SHP77 (cell line): ENCODE data around the gene LIMCH1.
"Not testable (repeated sequence)": the region's sequence is repeated elsewhere in the genome, so short reads cannot be mapped to it uniquely, and the experiment has no call there.

ENCODE experiments used
- DNase-seq, 2 experiments: peaks; one replicate each; lab custom pipeline; 2025; lab: John Stamatoyannopoulos, UW

Gene LIMCH1

GRCh38 chr4:41611881-41612871 lies 74.2 kb downstream of the LIMCH1 start:
- DNase-seq, result no peak

GRCh38 chr4:41613386-41613785 lies 75.4 kb downstream of the LIMCH1 start:
- no peak for DNase-seq

- no peak for DNase-seq
These were observed 75.9 kb downstream of the LIMCH1 start for GRCh38 chr4:41613821-41614220.

- DNase-seq, result no peak
These were observed 76.6 kb downstream of the LIMCH1 start for GRCh38 chr4:41614519-41614918.

GRCh38 chr4:41619161-41619560 lies 81.2 kb downstream of the LIMCH1 start:
- DNase-seq, result no peak

GRCh38 chr4:41620594-41621256 lies 82.8 kb downstream of the LIMCH1 start:
- no peak for DNase-seq

- no peak for DNase-seq
These were observed 84.8 kb downstream of the LIMCH1 start for GRCh38 chr4:41622787-41623186.

GRCh38 chr4:41624765-41625164 lies 86.8 kb downstream of the LIMCH1 start:
- no peak for DNase-seq

- no peak for DNase-seq
These were observed 87.6 kb downstream of the LIMCH1 start for GRCh38 chr4:41625531-41625930.

- no peak for DNase-seq
These were observed 91.0 kb downstream of the LIMCH1 start for GRCh38 chr4:41628936-41629335.

GRCh38 chr4:41631523-41631922 lies 93.6 kb downstream of the LIMCH1 start:
- DNase-seq, result no peak

- no peak for DNase-seq
These were observed 94.6 kb downstream of the LIMCH1 start for GRCh38 chr4:41632481-41633073.

- no peak for DNase-seq
These were observed 95.4 kb downstream of the LIMCH1 start for GRCh38 chr4:41633321-41633720.

- no peak for DNase-seq
These were observed 97.5 kb downstream of the LIMCH1 start for GRCh38 chr4:41635441-41635840.

GRCh38 chr4:41638203-41638602 lies 100.2 kb downstream of the LIMCH1 start:
- DNase-seq, result no peak

- no peak for DNase-seq
These were observed 100.9 kb downstream of the LIMCH1 start for GRCh38 chr4:41638866-41639265.

GRCh38 chr4:41639291-41639690 lies 101.3 kb downstream of the LIMCH1 start:
- DNase-seq, result no peak

- DNase-seq, result no peak
These were observed 102.9 kb downstream of the LIMCH1 start for GRCh38 chr4:41640906-41641305.

GRCh38 chr4:41642746-41643145 lies 104.8 kb downstream of the LIMCH1 start:
- DNase-seq, result not testable (repeated sequence)

GRCh38 chr4:41643331-41643730 lies 105.4 kb downstream of the LIMCH1 start:
- no peak for DNase-seq

GRCh38 chr4:41644288-41644914 lies 106.4 kb downstream of the LIMCH1 start:
- no peak for DNase-seq

- DNase-seq, result no peak
These were observed 106.9 kb downstream of the LIMCH1 start for GRCh38 chr4:41644915-41645295.
